ENCODE data around the gene KRTAP1-4.

DNA sequence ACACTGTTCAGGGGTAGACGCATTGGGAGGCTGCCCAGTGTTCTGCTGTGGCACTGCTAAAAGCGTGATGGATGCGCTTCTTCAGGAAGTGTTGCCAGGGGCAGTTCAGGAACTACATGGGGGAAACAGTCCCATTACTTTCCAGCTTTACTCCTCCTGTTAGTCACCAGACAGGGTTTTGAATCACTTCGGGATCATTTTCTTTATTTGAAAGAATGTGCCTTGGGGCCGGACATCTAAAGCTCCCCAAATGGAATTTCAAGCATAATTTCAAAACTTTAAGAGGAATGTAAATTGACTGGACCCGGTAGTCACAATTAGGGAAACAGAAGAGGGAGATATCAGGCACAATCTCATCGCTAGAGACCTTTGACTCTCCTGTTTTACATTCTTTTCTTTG is 18.4 kb upstream of the KRTAP1-4 start:
- TF ChIP-seq, protein P1, sequence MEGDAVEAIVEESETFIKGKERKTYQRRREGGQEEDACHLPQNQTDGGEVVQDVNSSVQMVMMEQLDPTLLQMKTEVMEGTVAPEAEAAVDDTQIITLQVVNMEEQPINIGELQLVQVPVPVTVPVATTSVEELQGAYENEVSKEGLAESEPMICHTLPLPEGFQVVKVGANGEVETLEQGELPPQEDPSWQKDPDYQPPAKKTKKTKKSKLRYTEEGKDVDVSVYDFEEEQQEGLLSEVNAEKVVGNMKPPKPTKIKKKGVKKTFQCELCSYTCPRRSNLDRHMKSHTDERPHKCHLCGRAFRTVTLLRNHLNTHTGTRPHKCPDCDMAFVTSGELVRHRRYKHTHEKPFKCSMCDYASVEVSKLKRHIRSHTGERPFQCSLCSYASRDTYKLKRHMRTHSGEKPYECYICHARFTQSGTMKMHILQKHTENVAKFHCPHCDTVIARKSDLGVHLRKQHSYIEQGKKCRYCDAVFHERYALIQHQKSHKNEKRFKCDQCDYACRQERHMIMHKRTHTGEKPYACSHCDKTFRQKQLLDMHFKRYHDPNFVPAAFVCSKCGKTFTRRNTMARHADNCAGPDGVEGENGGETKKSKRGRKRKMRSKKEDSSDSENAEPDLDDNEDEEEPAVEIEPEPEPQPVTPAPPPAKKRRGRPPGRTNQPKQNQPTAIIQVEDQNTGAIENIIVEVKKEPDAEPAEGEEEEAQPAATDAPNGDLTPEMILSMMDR (IDR thresholded peaks at IDR 0.05; ENCODE audit: low read depth, low read length), result no peak
- no peak for TF ChIP-seq EZH2phosphoT487 (IDR thresholded peaks at IDR 0.05; ENCODE audit: low read depth)
